HG03097 (cell line): ENCODE data around the gene SIGLEC11.

ENCODE experiments used
- ATAC-seq: cut with Tn5 transposase; IDR thresholded peaks from one replicate; pipeline ENCODE4 v1.9.1; 2021; ENCODE audit not compliant: unreplicated experiment, low FRiP score

The SIGLEC11 gene

GRCh38 chr19:49907745-49908446 is 53.1 kb downstream of the SIGLEC11 start:
- ATAC-seq: no peak

DNA sequence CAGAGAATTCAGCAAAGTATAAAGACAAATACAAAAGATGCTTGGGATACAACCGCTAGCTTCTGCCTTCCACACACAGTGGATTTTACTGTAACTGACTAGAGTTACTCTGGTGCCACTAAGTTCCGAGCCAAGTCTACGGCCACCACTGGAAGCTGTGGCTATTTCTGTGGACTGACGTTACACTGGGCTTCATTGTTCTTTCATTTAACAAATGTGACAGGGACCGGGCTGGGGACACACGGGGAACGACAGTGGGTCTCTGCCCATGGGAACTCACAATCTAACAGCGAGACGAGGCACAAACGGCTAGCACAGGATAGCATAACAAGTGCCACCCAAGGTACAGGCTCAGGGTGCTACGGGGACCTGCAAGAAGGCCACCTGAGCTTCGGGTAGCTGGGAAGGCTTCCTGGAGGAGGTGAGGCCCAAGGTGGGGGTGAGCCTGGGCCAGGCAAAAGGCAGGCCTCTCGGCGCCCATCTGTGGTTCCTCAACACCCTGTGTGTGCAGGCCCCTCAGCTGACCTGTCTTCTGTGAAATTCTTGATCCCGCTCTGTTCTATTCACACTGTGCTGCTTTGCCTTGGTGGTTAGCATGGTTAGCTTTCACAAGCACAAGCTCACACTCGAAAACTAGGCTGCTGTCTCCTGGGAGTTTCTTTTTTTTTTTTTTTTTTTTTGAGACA is 54.0 kb downstream of the SIGLEC11 start:
- ATAC-seq: no peak

DNA sequence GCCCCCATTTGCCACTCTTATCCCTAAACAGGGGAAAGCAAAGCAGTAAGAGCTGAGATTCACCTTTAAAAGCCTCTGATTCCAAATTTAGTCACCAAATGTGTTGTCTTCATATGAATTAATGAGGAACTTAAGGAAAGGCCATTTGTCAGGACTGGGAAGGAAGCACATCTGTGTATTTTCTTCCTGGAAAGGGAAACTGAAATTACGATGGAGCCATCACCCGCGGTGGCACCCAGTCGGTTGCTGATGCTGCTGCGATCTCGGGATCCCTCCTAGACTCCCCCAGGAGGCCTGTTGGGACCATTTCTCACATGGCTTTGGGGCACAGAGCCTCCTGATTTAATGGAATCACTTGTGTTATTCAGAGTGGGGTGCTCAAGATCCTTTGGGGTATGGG is 56.8 kb downstream of the SIGLEC11 start:
- ATAC-seq: no peak
